ENCODE results near the gene LMBR1L.
"Not testable (repeated sequence)": the region's sequence is repeated elsewhere in the genome, so short reads cannot be mapped to it uniquely, and the experiment has no call there.

LMBR1L gene, protein sequence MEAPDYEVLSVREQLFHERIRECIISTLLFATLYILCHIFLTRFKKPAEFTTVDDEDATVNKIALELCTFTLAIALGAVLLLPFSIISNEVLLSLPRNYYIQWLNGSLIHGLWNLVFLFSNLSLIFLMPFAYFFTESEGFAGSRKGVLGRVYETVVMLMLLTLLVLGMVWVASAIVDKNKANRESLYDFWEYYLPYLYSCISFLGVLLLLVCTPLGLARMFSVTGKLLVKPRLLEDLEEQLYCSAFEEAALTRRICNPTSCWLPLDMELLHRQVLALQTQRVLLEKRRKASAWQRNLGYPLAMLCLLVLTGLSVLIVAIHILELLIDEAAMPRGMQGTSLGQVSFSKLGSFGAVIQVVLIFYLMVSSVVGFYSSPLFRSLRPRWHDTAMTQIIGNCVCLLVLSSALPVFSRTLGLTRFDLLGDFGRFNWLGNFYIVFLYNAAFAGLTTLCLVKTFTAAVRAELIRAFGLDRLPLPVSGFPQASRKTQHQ

DNA sequence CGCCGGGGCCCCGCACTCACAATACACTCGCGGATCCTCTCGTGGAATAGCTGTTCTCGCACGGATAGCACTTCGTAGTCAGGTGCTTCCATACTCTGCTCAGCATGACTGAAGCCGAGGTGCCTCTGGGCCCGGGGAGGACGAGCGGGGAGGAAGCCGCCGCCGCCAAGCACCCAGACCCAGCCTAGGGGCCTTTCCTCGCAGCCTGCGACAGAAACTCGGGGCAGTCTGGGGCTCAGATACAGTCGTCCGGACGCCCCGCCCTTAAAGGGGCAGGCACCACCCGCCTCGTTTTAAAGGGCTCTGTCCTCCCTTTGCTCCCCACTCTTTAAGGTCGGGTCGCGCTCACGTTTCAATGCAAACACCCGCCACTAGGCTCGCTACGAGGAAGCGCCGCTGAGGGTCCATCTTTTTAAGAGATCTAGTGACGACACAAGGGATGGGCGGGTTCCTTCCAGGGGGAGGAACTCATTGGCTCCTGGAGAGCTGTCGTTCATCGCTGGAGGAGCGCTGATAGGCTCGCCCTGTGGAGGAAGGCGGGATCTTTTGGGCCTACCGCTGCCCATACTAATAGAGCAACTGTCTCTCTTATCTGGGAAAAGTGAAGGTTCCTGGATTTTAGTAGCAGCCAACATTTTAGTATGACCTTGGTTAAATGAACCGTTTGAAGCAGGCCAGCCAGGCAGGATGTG, at the start of gene LMBR1L:
Gene LMBR1L, minus strand, starts transcription at position 384 of the 692 bp plus-strand sequence. Its CDS starts 292 bp downstream, at position 92.
- peak within 1 kb of the TSS; percentile 50; the same call in 1 of the 2 replicates for H3K27ac ChIP-seq (ENCODE audit: low read depth, low read length)
- H3K36me3 ChIP-seq (ENCODE audit: insufficient read depth, low read length) = no peaks in the 10 kb centered on the region
- H3K4me1 ChIP-seq (ENCODE audit: control insufficient read depth, insufficient read depth, low read length, unreplicated experiment) = peaks cover 20% of the 10 kb centered on the region
- peak within 1 kb of the TSS; percentile 98 for H3K4me3 ChIP-seq (ENCODE audit: low read depth, low read length)
- no peaks in the 10 kb centered on the region for H3K27me3 ChIP-seq (ENCODE audit: insufficient read depth, low read length)
- peaks cover 35% of the 10 kb centered on the region for H3K79me2 ChIP-seq (ENCODE audit: control insufficient read depth, insufficient read depth, low read length, unreplicated experiment)
- H2AFZ ChIP-seq (ENCODE audit: low read length, unreplicated experiment) = peak within 1 kb of the TSS; percentile 99

DNA sequence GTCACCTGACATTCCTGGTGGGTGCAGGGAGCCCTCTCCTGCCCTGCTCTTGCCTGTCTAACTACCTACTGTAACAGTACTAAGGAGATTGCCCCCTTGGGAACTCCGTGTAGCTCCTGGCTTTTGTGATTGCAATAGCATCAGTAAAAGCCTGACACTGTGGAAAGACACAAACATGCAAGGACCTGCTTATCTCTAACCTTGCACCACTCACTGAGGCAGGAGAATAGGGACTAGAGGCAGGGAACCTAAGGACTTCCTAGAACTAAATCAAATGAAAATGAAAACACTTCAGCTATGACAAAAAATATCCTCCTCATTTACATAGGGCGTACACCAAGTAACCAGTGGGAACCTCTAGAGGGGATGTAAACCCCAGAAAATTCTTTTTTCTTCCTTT, 49.8 kb upstream of the LMBR1L start:
- Histone ChIP-seq H3K79me2 (ENCODE audit: control insufficient read depth, insufficient read depth, low read length, unreplicated experiment) (no peaks in the 10 kb centered on the region), H2AFZ (ENCODE audit: low read length, unreplicated experiment) (no peak overlapping the region), H3K36me3 (ENCODE audit: insufficient read depth, low read length) (no peaks in the 10 kb centered on the region), H3K4me1 (ENCODE audit: control insufficient read depth, insufficient read depth, low read length, unreplicated experiment) (no peaks in the 10 kb centered on the region), H3K4me3 (ENCODE audit: low read depth, low read length) (no peak overlapping the region), H3K27me3 (ENCODE audit: insufficient read depth, low read length) (no peaks in the 10 kb centered on the region), H3K27ac (ENCODE audit: low read depth, low read length) (no peak overlapping the region)

DNA sequence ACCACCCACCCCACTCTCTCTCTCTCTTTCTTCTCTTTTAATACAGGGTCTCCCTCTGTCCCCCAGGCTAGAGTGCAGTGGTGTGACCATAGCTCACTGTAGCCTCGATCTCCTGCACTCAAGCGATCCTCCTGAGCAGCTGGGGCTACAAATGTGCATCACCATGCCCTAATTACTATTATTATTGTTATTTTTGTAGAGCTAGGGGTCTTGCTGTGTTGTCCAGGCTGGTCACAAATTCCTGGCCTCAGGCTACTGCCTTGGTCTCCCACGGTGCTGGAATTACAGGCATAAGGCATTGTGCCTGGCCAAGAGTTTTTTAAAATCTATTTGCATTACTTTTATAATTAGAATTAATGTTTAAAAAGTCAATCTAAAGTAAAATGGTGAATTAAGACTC, 43.6 kb upstream of the LMBR1L start:
- Histone ChIP-seq H3K4me1 (ENCODE audit: control insufficient read depth, insufficient read depth, low read length, unreplicated experiment) (no peaks in the 10 kb centered on the region), H3K36me3 (ENCODE audit: insufficient read depth, low read length) (no peaks in the 10 kb centered on the region), H3K4me3 (ENCODE audit: low read depth, low read length) (no peak overlapping the region), H2AFZ (ENCODE audit: low read length, unreplicated experiment) (no peak overlapping the region), H3K27me3 (ENCODE audit: insufficient read depth, low read length) (no peaks in the 10 kb centered on the region), H3K27ac (ENCODE audit: low read depth, low read length) (no peak overlapping the region), H3K79me2 (ENCODE audit: control insufficient read depth, insufficient read depth, low read length, unreplicated experiment) (no peaks in the 10 kb centered on the region)

DNA sequence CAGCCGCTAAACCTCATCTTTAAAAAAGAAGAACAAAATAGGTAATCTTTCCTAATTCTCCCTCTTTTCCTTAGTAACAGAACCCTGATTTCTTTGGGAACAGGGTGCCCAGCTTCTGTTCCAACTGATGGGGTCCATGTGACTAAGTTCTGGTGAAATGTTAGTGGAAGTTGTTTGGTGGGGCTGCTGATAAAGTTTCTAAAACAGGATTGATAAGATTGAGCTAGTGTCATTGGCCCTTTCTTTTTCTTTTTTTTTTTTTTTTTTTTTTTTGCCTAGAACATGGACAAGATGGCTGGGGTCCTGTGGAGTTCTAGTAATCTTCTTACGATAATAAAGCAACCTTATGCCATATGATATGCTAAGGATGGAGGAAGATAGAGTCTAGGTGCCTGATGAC, 36.7 kb upstream of the LMBR1L start:
- H2AFZ ChIP-seq (ENCODE audit: low read length, unreplicated experiment) = no peak overlapping the region
- no peaks in the 10 kb centered on the region for H3K27me3 ChIP-seq (ENCODE audit: insufficient read depth, low read length)
- no peaks in the 10 kb centered on the region for H3K36me3 ChIP-seq (ENCODE audit: insufficient read depth, low read length)
- no peak overlapping the region for H3K27ac ChIP-seq (ENCODE audit: low read depth, low read length)
- no peak overlapping the region for H3K4me3 ChIP-seq (ENCODE audit: low read depth, low read length)
- H3K79me2 ChIP-seq (ENCODE audit: control insufficient read depth, insufficient read depth, low read length, unreplicated experiment) = no peaks in the 10 kb centered on the region
- no peaks in the 10 kb centered on the region for H3K4me1 ChIP-seq (ENCODE audit: control insufficient read depth, insufficient read depth, low read length, unreplicated experiment)

DNA sequence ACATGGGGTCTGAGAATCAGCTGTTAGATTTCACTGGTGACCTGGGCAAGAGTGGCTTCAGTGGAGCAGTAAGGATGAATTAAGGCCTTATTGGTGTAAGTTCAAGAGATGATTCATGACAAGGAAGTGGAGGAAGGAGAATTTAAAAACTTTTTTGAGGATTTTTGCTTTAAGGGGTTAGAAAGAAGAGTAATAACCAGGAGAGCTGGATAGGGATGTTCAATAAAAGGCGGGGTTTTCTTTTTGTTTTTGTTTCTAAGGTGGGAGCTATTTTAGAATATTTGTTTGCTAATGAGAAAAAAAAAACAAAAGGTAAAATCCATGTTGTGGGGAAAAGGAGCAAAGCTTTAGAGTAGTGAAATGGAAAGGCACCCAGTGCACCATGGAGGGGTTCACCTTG, 35.8 kb upstream of the LMBR1L start:
- Histone ChIP-seq H2AFZ (ENCODE audit: low read length, unreplicated experiment) (no peak overlapping the region), H3K4me1 (ENCODE audit: control insufficient read depth, insufficient read depth, low read length, unreplicated experiment) (no peaks in the 10 kb centered on the region), H3K27ac (ENCODE audit: low read depth, low read length) (no peak overlapping the region), H3K36me3 (ENCODE audit: insufficient read depth, low read length) (no peaks in the 10 kb centered on the region), H3K79me2 (ENCODE audit: control insufficient read depth, insufficient read depth, low read length, unreplicated experiment) (no peaks in the 10 kb centered on the region), H3K4me3 (ENCODE audit: low read depth, low read length) (no peak overlapping the region), H3K27me3 (ENCODE audit: insufficient read depth, low read length) (no peaks in the 10 kb centered on the region)

DNA sequence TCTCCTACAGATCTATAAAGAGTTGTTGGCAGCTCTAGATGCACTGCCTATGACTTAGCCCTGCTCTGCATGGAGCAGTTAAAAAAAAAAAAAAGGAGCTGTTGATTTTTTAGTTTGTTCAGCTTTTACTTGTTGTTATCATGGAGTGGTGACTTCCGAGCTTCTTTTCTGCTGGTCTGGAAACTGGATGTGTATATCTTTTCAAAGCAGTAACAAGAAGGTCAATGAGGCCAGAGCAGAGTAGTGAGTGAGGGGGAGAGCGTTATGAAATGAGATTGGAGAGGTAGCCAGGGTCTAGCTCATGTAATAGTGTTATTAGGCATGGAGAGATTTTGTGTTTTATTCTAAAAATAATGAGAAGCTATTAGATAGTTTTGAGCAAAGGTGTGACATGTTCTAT, 33.7 kb upstream of the LMBR1L start:
- no peaks in the 10 kb centered on the region for H3K27me3 ChIP-seq (ENCODE audit: insufficient read depth, low read length)

DNA sequence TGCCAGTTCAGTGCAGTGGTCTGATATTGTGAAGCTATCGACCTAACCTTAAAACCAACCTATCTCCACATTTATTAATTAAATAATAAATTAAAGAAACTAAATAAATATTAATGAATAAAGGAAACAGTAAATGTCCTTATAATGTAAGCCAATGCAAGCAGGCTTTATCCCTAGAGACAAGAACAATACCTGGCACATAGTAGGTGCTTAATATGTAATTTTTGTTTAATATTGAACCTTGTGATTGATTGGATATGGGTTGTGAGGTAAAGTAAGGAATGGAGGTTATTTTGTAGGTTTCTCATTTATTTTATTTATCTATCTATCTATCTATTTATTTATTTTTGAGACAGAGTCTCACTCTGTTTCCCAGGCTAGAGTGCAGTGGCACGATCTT, 28.4 kb upstream of the LMBR1L start:
- peaks cover 5% of the 10 kb centered on the region for H3K79me2 ChIP-seq (ENCODE audit: control insufficient read depth, insufficient read depth, low read length, unreplicated experiment)
- H3K27me3 ChIP-seq (ENCODE audit: insufficient read depth, low read length) = no peaks in the 10 kb centered on the region

More for the DNA sequence above, 33.7 kb upstream of the LMBR1L start:
- H3K79me2 ChIP-seq (ENCODE audit: control insufficient read depth, insufficient read depth, low read length, unreplicated experiment) = no peaks in the 10 kb centered on the region
- no peaks in the 10 kb centered on the region for H3K36me3 ChIP-seq (ENCODE audit: insufficient read depth, low read length)
- H2AFZ ChIP-seq (ENCODE audit: low read length, unreplicated experiment) = no peak overlapping the region
- no peaks in the 10 kb centered on the region for H3K4me1 ChIP-seq (ENCODE audit: control insufficient read depth, insufficient read depth, low read length, unreplicated experiment)
- no peak overlapping the region for H3K27ac ChIP-seq (ENCODE audit: low read depth, low read length)
- H3K4me3 ChIP-seq (ENCODE audit: low read depth, low read length) = no peak overlapping the region

DNA sequence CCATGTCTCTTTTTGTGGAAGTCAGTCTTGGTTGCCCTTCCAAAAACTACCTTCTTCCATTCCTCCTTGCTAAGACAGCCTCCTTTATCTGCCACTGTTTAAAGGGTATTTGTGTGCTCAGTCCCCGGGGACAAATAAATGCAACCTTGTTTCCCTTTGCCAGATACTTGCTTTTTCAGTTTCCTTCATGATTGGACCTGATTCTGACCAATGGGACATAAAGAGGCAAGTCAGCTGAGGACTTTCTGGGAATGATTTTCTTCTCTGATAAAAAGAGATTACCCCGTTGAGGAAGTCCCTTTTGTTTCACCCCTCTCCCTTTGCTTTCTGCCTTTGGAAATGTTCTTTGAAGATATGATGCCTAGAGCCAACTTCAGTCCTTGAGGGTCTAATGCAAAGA, 27.9 kb upstream of the LMBR1L start:
- Histone ChIP-seq H3K36me3 (ENCODE audit: insufficient read depth, low read length) (no peaks in the 10 kb centered on the region), H3K27ac (ENCODE audit: low read depth, low read length) (no peak overlapping the region), H3K79me2 (ENCODE audit: control insufficient read depth, insufficient read depth, low read length, unreplicated experiment) (peaks cover 9% of the 10 kb centered on the region), H3K27me3 (ENCODE audit: insufficient read depth, low read length) (no peaks in the 10 kb centered on the region), H2AFZ (ENCODE audit: low read length, unreplicated experiment) (no peak overlapping the region), H3K4me1 (ENCODE audit: control insufficient read depth, insufficient read depth, low read length, unreplicated experiment) (peaks cover 4% of the 10 kb centered on the region), H3K4me3 (ENCODE audit: low read depth, low read length) (no peak overlapping the region)

More for the DNA sequence above, 28.4 kb upstream of the LMBR1L start:
- no peak overlapping the region for H2AFZ ChIP-seq (ENCODE audit: low read length, unreplicated experiment)
- no peaks in the 10 kb centered on the region for H3K36me3 ChIP-seq (ENCODE audit: insufficient read depth, low read length)
- H3K4me3 ChIP-seq (ENCODE audit: low read depth, low read length) = no peak overlapping the region
- H3K27ac ChIP-seq (ENCODE audit: low read depth, low read length) = no peak overlapping the region
- peaks cover under 1% of the 10 kb centered on the region for H3K4me1 ChIP-seq (ENCODE audit: control insufficient read depth, insufficient read depth, low read length, unreplicated experiment)

DNA sequence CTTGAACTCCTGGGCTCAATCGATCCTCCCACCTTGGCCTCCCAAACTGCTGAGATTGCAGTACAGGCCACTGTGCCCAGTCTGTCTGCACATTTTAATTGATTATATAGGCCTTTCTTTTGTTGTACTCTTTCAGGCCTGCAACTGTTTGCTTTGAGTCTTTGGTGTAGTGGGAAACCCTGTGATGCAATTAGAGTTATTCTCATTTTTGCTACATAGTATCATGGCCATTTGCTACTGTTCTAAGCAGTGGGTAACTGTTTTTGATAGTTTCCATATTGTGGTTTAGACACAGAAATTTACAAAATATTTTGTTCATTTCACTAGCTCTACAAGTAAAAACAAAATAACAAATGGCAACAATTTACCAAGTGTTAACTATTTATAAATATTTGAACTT, 26.8 kb upstream of the LMBR1L start:
- no peaks in the 10 kb centered on the region for H3K36me3 ChIP-seq (ENCODE audit: insufficient read depth, low read length)
- H3K4me3 ChIP-seq (ENCODE audit: low read depth, low read length) = no peak overlapping the region
- peaks cover 16% of the 10 kb centered on the region for H3K4me1 ChIP-seq (ENCODE audit: control insufficient read depth, insufficient read depth, low read length, unreplicated experiment)
- H3K27me3 ChIP-seq (ENCODE audit: insufficient read depth, low read length) = no peaks in the 10 kb centered on the region
- peaks cover 20% of the 10 kb centered on the region for H3K79me2 ChIP-seq (ENCODE audit: control insufficient read depth, insufficient read depth, low read length, unreplicated experiment)
- no peak overlapping the region for H2AFZ ChIP-seq (ENCODE audit: low read length, unreplicated experiment)
- H3K27ac ChIP-seq (ENCODE audit: low read depth, low read length) = no peak overlapping the region

DNA sequence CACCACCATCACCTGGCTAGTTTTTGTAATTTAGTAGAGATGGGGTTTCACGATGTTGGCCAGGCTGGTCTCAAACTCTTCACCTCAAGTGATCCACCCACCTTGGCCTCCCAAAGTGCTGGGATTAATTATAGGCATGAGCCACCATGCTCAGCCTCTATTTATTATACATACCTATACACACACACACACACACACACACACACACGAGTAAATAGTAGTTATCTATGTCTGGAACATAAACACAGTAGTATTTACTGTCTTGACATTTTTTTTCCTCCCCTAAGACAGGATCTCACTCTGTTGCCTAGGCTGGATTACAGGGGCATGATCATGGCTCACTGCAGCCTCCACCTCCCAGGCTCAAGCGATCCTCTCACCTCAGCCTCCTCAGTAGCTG, 26.4 kb upstream of the LMBR1L start:
- H3K27me3 ChIP-seq (ENCODE audit: insufficient read depth, low read length); H3K4me3 ChIP-seq (ENCODE audit: low read depth, low read length); H3K27ac ChIP-seq (ENCODE audit: low read depth, low read length); H2AFZ ChIP-seq (ENCODE audit: low read length, unreplicated experiment); H3K36me3 ChIP-seq (ENCODE audit: insufficient read depth, low read length): not testable (repeated sequence)
- peaks cover 25% of the 10 kb centered on the region for H3K79me2 ChIP-seq (ENCODE audit: control insufficient read depth, insufficient read depth, low read length, unreplicated experiment)
- peaks cover 16% of the 10 kb centered on the region for H3K4me1 ChIP-seq (ENCODE audit: control insufficient read depth, insufficient read depth, low read length, unreplicated experiment)

DNA sequence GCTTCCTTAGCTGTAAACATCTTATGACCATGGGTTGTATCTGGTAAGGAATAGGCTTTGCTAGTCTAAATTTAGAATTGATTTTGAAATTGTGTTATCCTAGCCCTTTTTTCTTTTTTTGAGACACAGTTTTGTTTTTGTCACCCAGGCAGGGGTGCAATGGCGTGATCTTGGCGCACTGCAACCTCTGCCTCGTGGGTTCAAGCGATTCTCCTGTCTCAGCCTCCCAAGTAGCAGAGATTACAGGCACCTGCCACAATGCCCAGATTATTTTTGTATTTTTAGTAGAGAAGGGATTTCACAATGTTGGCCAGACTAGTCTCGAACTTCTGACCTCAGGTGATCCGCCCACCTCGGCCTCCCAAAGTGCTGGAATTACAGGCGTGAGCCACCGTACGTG, 22.9 kb upstream of the LMBR1L start:
- Histone ChIP-seq H3K4me3 (ENCODE audit: low read depth, low read length) (peak overlapping the region; percentile 97), H3K27ac (ENCODE audit: low read depth, low read length) (no peak overlapping the region), H3K79me2 (ENCODE audit: control insufficient read depth, insufficient read depth, low read length, unreplicated experiment) (peaks cover 55% of the 10 kb centered on the region)

More for the DNA sequence above, 22.9 kb upstream of the LMBR1L start:
- Histone ChIP-seq H3K27me3 (ENCODE audit: insufficient read depth, low read length) (no peaks in the 10 kb centered on the region), H3K36me3 (ENCODE audit: insufficient read depth, low read length) (peaks cover 17% of the 10 kb centered on the region), H3K4me1 (ENCODE audit: control insufficient read depth, insufficient read depth, low read length, unreplicated experiment) (peaks cover 24% of the 10 kb centered on the region), H2AFZ (ENCODE audit: low read length, unreplicated experiment) (no peak overlapping the region)
